Fibroblast of skin of left quadriceps (primary cell): Measurements from ENCODE around the gene ZNF493.

Experiments used
- DNase-seq, 2 experiments: peaks; one replicate each; pipeline ENCODE4 v3.0.0-alpha.2; 2013; ENCODE audit warnings: low read depth in 2 of 2

Gene ZNF493

GRCh38 chr19:21463449-21464105, 66.6 kb downstream of the ZNF493 start:
- no peak for DNase-seq

GRCh38 chr19:21466627-21467026, 69.7 kb downstream of the ZNF493 start:
- DNase-seq, result no peak

- DNase-seq, result no peak
These were observed 71.9 kb downstream of the ZNF493 start for GRCh38 chr19:21468791-21469190.

- no peak for DNase-seq
These were observed 75.6 kb downstream of the ZNF493 start for GRCh38 chr19:21472507-21472906.

- peak in 1 of 2 experiments; percentile 0 for DNase-seq
These were observed 77.8 kb downstream of the ZNF493 start for GRCh38 chr19:21474671-21475181.
